Adipose tissue (tissue), 3 donors: ENCODE measurements around the gene SCP2. TPM values are rescaled to one million over a fixed set of nuclear protein-coding genes. Genes with fewer than 3 reads are reported as not detected.
"Not testable (repeated sequence)": the region's sequence is repeated elsewhere in the genome, so short reads cannot be mapped to it uniquely, and the experiment has no call there.

Experiments used
- H3K27ac ChIP-seq: one replicate; pipeline ENCODE4 v1.5.1; 2013; ENCODE audit warnings: low read depth, low read length
- WGBS, 3 donors: extraction: QIAGEN DNeasy Blood & Tissue Kit; methylation state at CpG; one replicate each; pipeline ENCODE4 v1.1.7; 2013; 5-methylcytosine and 5-hydroxymethylcytosine counted together
- polyA plus RNA-seq, 3 donors: library from polyadenylated mRNA; stranded (reverse); fragments of 200-250 nt; gene quantifications; one replicate each; pipeline ENCODE4 v1.2.3, GENCODE V29; 2013
- donor health status: healthy with polysubstance abuse.
- donor health status: Bipolar disorder and iron deficiency.
- donor health status: healthy.

SCP2 gene
- polyA plus RNA-seq, 3 donors = 58.3 to 343 (median 128) TPM

DNA sequence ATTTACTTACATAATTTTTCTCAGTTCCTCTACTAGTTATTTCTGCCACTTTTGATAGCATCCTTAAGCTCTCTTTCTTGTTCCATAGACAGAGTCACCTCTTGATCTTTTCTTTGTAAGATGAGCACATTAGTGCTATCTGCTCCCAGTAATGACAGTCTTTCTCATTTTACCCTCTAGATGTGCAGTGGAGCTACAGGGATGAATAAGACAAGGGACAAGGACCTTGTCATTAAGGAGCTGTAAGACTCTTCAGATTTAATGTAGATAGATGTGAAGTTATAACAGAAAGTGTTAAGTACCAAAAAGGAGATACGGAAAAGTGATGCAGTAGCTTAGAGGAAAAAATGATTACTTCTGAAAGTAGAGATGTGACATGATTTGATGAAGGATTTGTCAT lies 20.4 kb downstream of the SCP2 start:
- 88 to 93% (median 89%) methylated on average over 1 of the region's 1 CpG for WGBS, 3 donors
- no peak overlapping the region for H3K27ac ChIP-seq

- not testable (repeated sequence) for H3K27ac ChIP-seq
These were observed 22.5 kb downstream of the SCP2 start for GRCh38 chr1:52949602-52950001.

DNA sequence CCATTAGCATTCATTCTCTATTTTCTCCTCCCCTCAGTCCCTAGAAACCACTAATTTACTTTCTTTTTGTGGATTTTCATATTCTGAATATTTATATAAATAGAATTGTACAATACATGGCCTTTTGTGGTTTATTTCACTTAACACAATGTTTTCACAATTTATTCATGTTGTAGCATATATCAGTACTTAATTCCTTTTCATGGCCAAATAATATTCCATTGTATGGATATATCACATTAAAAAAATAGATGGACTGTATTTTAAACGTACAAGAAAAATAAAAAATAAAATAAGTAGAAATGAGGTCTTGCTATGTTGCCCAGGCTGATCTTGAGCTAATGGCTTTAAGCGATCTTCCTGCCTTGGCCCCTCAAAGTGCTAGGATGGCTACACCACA lies 25.0 kb downstream of the SCP2 start:
- 90 to 99% (median 95%) methylated on average over 2 of the region's 2 CpGs for WGBS, 3 donors
- H3K27ac ChIP-seq = no peak overlapping the region

GRCh38 chr1:52955129-52955970 lies 28.3 kb downstream of the SCP2 start:
- H3K27ac ChIP-seq = no peak overlapping the region
- WGBS, 3 donors = 41 to 51% (median 44%) methylated on average over 6 of the region's 6 CpGs

- H3K27ac ChIP-seq = no peak overlapping the region
- WGBS, 3 donors = 80 to 93% (median 91%) methylated on average over 2 of the region's 2 CpGs
These were observed 36.0 kb downstream of the SCP2 start for GRCh38 chr1:52963101-52963500.

DNA sequence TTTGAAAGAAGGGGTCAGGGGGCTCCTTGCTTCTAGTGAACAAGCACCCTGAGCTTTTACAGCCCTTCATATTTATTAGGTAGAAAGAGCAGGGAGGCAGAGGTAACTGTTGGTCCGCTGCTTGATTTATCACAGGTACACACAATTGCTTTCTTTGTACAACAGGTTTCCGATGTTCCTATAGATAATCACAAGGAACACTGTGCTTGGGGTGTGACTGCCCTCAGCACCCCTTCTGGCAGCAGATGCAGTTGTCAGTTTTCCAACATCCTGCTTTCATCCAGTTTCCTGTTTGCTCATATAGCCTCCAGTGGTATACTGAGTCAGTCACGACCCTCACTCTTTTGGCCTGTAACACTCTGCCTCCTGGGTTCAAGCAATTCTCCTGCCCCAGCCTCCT lies 40.6 kb downstream of the SCP2 start:
- no peak overlapping the region for H3K27ac ChIP-seq
- WGBS, 3 donors = 88 to 93% (median 91%) methylated on average over 3 of the region's 3 CpGs

DNA sequence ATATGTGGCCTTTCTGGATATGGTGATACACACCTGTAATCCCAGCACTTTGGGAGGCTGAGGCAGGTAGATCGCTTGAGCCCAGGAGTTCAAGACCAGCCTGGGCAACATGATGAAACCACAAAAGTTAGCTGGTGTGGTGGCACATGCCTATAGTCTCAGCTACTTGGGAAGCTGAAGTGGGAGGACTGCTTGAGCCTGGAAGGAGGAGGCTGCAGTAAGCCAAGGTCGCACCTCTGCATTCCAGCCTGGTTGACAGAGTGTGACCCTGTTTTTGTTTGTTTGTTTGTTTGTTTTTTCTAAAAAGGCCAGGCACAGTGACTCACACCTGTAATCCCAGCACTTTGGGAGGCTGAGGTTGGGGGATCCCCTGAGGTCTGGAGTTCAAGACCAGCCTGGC lies 42.2 kb downstream of the SCP2 start:
- WGBS, 3 donors = 96 to 97% (median 96%) methylated on average over 2 of the region's 2 CpGs
- H3K27ac ChIP-seq = not testable (repeated sequence)

GRCh38 chr1:52970149-52970548 lies 43.1 kb downstream of the SCP2 start:
- H3K27ac ChIP-seq = no peak overlapping the region
- WGBS, 3 donors = 57 to 78% (median 76%) methylated on average over 3 of the region's 3 CpGs

GRCh38 chr1:52973841-52974240 lies 46.8 kb downstream of the SCP2 start:
- no peak overlapping the region for H3K27ac ChIP-seq
- 91 to 98% (median 93%) methylated on average over 3 of the region's 3 CpGs for WGBS, 3 donors

- 83 to 91% (median 85%) methylated on average over 3 of the region's 3 CpGs for WGBS, 3 donors
- H3K27ac ChIP-seq = no peak overlapping the region
These were observed 49.3 kb downstream of the SCP2 start for GRCh38 chr1:52976183-52977035.

DNA sequence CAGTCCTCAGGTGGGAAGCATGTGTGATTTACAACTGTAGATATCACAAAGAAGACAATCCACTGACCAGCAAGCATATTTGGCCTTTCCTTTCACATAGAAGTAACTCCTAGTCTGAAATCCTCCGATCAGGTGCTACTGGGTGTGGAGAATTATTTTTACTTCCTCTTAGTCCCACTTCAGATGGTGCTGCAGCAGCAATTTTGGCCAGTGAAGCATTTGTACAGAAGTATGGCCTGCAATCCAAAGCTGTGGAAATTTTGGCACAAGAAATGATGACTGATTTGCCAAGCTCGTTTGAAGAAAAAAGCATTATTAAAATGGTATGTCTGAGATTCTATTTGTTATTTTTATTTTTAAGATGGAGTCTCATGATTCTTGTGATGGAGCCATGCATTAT lies 51.0 kb downstream of the SCP2 start:
- WGBS, 3 donors = 56 to 81% (median 65%) methylated on average over 2 of the region's 2 CpGs
- no peak overlapping the region for H3K27ac ChIP-seq

DNA sequence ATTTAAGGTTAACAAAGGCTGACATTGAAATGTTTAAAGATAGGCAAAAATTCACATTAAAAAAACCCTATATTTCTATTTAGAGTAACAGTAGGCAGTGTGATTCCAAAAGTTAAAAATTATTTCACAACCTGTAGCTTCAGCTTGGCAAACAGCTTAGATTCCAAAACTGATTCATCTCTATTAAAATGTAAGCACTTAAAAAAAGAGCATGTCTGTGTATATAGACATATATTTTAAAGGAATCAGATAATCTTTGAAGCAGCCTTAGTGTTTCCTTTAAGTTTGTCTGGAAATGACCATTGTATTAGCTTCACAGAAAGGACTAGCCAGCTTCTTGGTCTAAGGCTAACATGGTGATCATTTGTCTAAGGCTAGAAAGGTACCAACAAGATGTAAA lies 65.7 kb downstream of the SCP2 start:
- not testable (repeated sequence) for H3K27ac ChIP-seq

DNA sequence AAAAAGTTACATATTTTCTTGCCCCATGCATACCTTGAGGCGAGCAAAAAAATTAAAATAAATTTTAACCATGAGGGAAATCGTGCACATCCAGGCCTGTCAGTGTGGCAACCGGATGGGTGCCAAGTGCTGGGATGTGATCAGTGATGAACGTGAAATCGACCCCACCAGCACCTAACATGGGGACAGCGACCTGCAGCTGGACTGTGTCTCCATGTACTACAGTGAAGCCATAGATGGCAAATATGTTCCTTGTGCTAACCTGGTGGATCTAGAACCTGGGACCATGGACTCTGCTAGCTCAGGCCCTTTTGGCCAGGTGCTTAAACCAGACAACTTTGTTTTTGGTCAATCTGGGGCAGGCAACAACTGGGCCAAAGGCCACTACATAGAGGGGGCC lies 67.6 kb downstream of the SCP2 start:
- no peak overlapping the region for H3K27ac ChIP-seq
- 88 to 96% (median 95%) methylated on average over 6 of the region's 6 CpGs for WGBS, 3 donors

DNA sequence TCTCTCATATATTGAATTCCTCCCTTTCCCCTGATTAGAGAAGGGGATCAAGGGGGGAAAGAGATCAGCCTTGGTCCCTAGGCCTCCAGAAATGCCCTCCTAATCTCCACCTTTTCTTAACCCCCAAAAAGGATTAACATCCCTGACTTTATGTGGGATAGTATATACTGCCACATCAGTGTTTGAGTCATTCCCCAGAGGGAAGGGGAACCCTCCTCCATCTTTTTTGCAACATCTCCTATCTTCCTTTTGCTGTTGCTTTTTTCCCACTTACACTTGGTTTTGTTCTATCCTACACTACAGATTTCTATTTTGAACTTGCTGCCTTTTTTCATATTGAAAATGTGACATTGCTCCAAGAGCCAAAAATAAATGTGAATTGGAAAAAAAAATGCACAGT lies 69.6 kb downstream of the SCP2 start:
- no peak overlapping the region for H3K27ac ChIP-seq

GRCh38 chr1:53001128-53001527 lies 74.1 kb downstream of the SCP2 start:
- H3K27ac ChIP-seq = no peak overlapping the region

GRCh38 chr1:53006612-53007011 lies 79.5 kb downstream of the SCP2 start:
- WGBS, 3 donors = 93 to 96% methylated on average over 1 of the region's 2 CpGs; no CpG with 5 or more reads in 1 of the 3 donors
- H3K27ac ChIP-seq = not testable (repeated sequence)

DNA sequence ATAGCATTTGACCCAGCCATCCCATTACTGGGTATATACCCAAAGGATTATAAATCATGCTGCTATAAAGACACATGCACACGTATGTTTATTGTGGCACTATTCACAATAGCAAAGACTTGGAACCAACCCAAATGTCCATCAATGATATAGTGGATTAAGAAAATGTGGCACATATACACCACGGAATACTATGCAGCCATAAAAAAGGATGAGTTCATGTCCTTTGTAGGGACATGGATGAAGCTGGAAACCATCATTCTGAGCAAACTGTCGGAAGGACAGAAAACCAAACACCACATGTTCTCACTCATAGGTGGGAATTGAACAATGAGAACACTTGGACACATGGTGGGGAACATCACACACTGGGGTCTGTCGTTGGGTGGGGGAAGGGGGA lies 83.2 kb downstream of the SCP2 start:
- 88 to 96% (median 92%) methylated on average over 4 of the region's 4 CpGs for WGBS, 3 donors
- not testable (repeated sequence) for H3K27ac ChIP-seq

- H3K27ac ChIP-seq = no peak overlapping the region
- 43 to 50% (median 49%) methylated on average over 4 of the region's 4 CpGs for WGBS, 3 donors
These were observed 84.1 kb downstream of the SCP2 start for GRCh38 chr1:53011175-53011574.

GRCh38 chr1:53014791-53015507 lies 87.9 kb downstream of the SCP2 start:
- no peak overlapping the region for H3K27ac ChIP-seq
- WGBS, 3 donors = 1 to 2% (median 1%) methylated on average over 9 of the region's 9 CpGs
